Measurements from ENCODE around the gene SH3PXD2A. TPM values are rescaled to one million over a fixed set of nuclear protein-coding genes. Genes with fewer than 3 reads are reported as not detected.

Gene SH3PXD2A
- total and polyA plus RNA-seq, 4 donors, result 18.7 to 69.1 (median 42.5) TPM

DNA sequence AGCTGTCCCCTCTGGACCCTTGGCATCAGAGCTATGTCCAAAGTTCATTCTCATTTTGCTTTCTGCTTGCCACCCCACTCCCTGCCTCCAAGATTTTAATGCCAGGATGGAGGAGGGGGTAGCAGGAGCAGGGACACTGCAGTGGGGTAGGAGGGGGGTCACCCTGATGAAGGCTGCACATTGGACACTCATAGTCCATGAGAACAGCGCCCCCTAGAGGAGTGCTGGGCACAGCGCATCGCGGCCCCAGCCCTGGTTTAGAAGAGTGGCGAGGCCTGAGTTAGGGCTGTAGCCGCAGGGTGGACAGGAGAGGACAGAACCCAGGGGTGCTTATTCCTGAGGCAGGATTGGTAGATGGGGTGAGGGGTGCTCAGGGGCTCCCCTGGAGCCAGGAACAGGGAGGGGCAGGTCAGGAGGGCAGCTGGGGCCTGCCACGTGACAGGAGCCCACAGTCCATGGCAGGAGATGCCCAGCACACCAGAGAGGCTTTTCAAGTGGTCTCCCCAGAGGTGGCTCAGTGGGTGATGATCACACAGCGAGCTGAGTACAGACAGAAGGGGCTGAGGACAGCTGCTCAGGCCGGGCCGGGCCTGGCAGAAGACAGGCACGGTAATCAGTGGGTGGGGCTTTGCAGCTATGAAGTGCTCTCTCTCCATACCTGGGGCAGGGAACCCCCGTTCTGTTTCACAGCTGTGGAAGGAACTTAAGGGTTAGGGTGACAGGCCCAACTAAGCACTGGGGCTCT, 290.4 kb downstream of the SH3PXD2A start:
- Histone ChIP-seq H3K9me3 (ENCODE audit: control insufficient read depth, low read length) (peaks cover 3% of the 10 kb centered on the region), H3K27ac (ENCODE audit: low read depth in 1 of 2, low read length in 2 of 2) (no peak overlapping the region), H3K4me3 (ENCODE audit: low read length in 2 of 2) (no peak overlapping the region), H3K4me1 (ENCODE audit: control insufficient read depth in 1 of 2, insufficient read depth in 2 of 2, low read length in 2 of 2) (no peaks in the 10 kb centered on the region), H3K36me3 (ENCODE audit: control insufficient read depth in 1 of 2, insufficient read depth in 2 of 2, low read length in 1 of 2) (no peaks in the 10 kb centered on the region), H3K27me3 (ENCODE audit: control insufficient read depth in 1 of 2, insufficient read depth in 2 of 2, low read length in 1 of 2) (no peaks in the 10 kb centered on the region)
- 66 to 72% methylated on average over 12 of the region's 12 CpGs for WGBS, 2 donors
- DNase-seq (no peak), ATAC-seq (ENCODE audit: low FRiP score) (no peak)
- intact Hi-C loops (cut with DNase I), result no loop called here

DNA sequence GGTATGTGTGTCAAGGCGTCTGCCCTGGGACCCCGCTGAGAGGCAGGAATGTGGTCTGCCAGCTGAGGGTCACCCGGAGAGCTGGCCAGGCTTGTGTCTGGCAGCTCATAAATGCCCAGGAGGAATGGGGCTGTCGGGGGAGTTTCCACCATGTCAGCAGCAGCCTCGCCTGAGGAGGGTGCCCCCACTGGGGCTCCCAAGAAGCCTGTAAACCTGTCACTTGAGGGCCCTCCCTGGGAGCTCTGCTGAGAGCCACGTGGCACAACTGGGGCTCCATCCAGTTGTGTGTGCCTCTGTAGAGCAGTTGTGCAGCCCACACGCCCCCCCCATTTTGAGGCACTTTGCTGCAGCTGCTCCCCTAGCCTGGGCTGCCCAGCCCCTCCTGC, 291.3 kb downstream of the SH3PXD2A start:
- DNase-seq, result no peak
- no peak for ATAC-seq (ENCODE audit: low FRiP score)
- intact Hi-C loops (cut with DNase I), result no loop called here
- Histone ChIP-seq H3K4me3 (ENCODE audit: low read length in 2 of 2) (no peak overlapping the region), H3K27ac (ENCODE audit: low read depth in 1 of 2, low read length in 2 of 2) (no peak overlapping the region), H3K36me3 (ENCODE audit: control insufficient read depth in 1 of 2, insufficient read depth in 2 of 2, low read length in 1 of 2) (no peaks in the 10 kb centered on the region), H3K4me1 (ENCODE audit: control insufficient read depth in 1 of 2, insufficient read depth in 2 of 2, low read length in 2 of 2) (no peaks in the 10 kb centered on the region), H3K9me3 (ENCODE audit: control insufficient read depth, low read length) (peaks cover 3% of the 10 kb centered on the region), H3K27me3 (ENCODE audit: control insufficient read depth in 1 of 2, insufficient read depth in 2 of 2, low read length in 1 of 2) (no peaks in the 10 kb centered on the region)
- WGBS, 2 donors, result 23 to 34% methylated on average over 7 of the region's 7 CpGs

DNA sequence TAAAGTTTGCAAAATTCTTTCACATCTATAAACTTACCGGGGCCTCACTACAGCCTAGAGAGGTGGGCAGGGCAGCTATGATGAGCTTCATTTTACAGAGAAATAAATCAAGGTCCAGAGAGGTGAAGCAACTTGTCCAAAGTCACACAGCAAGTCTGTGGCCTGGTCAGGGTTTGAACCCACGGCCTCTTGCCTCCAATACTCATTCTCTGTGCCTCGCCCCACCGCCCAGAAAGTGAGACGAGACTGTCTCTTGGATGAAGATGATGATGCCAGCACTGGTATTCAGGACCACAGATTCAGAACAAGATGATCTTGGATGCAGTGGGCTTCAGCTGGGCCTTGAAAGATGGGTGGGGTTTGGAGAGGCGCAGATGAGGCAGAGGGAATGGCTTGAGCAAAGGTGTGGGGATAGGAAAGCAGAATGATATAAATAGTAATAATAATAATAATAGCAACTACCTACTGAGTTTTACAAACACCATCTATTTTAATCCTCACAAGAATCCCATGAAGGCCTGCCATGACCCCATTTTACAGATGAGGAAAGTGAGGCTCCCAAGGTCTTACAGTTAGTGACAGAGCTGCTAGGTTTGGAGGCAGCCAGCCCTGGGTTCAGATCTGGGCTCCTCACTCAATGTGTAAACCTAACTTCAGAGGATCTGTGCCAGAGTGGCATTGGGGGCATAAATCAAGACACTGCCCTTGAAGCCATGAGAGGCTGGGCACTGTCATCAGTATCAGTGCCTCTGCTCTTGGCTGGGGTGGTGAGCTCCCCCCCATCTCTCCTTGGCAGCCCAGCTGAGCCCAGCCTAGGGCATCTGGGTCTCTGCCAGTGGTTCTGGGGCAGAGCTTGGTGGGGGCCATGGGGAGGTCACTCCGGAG, 291.9 kb downstream of the SH3PXD2A start:
- DNase-seq (no peak), ATAC-seq (ENCODE audit: low FRiP score) (no peak)
- Histone ChIP-seq H3K36me3 (ENCODE audit: control insufficient read depth in 1 of 2, insufficient read depth in 2 of 2, low read length in 1 of 2) (no peaks in the 10 kb centered on the region), H3K27me3 (ENCODE audit: control insufficient read depth in 1 of 2, insufficient read depth in 2 of 2, low read length in 1 of 2) (no peaks in the 10 kb centered on the region), H3K4me3 (ENCODE audit: low read length in 2 of 2) (no peak overlapping the region), H3K4me1 (ENCODE audit: control insufficient read depth in 1 of 2, insufficient read depth in 2 of 2, low read length in 2 of 2) (no peaks in the 10 kb centered on the region), H3K9me3 (ENCODE audit: control insufficient read depth, low read length) (peaks cover 3% of the 10 kb centered on the region), H3K27ac (ENCODE audit: low read depth in 1 of 2, low read length in 2 of 2) (no peak overlapping the region)
- intact Hi-C loops (cut with DNase I), result no loop called here
- 82 to 83% methylated on average over 7 of the region's 7 CpGs for WGBS, 2 donors

- intact Hi-C loops (cut with DNase I), result no loop called here
- ATAC-seq (ENCODE audit: low FRiP score) (no peak), DNase-seq (no peak)
- no peak overlapping the region for H3K27ac ChIP-seq (ENCODE audit: low read depth in 1 of 2, low read length in 2 of 2)
- WGBS, 2 donors, result 82% methylated on average over 4 of the region's 4 CpGs
- H3K4me3 ChIP-seq (ENCODE audit: low read length in 2 of 2), result no peak overlapping the region
- no peaks in the 10 kb centered on the region for H3K27me3 ChIP-seq (ENCODE audit: control insufficient read depth in 1 of 2, insufficient read depth in 2 of 2, low read length in 1 of 2)
- peaks cover 3% of the 10 kb centered on the region for H3K9me3 ChIP-seq (ENCODE audit: control insufficient read depth, low read length)
- H3K4me1 ChIP-seq (ENCODE audit: control insufficient read depth in 1 of 2, insufficient read depth in 2 of 2, low read length in 2 of 2), result no peaks in the 10 kb centered on the region
- no peaks in the 10 kb centered on the region for H3K36me3 ChIP-seq (ENCODE audit: control insufficient read depth in 1 of 2, insufficient read depth in 2 of 2, low read length in 1 of 2)
These were observed 293.0 kb downstream of the SH3PXD2A start for GRCh38 chr10:103562383-103562782.

- DNase-seq (no peak), ATAC-seq (ENCODE audit: low FRiP score) (no peak)
- peaks cover 3% of the 10 kb centered on the region for H3K9me3 ChIP-seq (ENCODE audit: control insufficient read depth, low read length)
- H3K4me1 ChIP-seq (ENCODE audit: control insufficient read depth in 1 of 2, insufficient read depth in 2 of 2, low read length in 2 of 2), result no peaks in the 10 kb centered on the region
- no peak overlapping the region for H3K27ac ChIP-seq (ENCODE audit: low read depth in 1 of 2, low read length in 2 of 2)
- no peaks in the 10 kb centered on the region for H3K36me3 ChIP-seq (ENCODE audit: control insufficient read depth in 1 of 2, insufficient read depth in 2 of 2, low read length in 1 of 2)
- 79 to 82% methylated on average over 7 of the region's 7 CpGs for WGBS, 2 donors
- intact Hi-C loops (cut with DNase I), result no loop called here
- H3K4me3 ChIP-seq (ENCODE audit: low read length in 2 of 2), result no peak overlapping the region
- H3K27me3 ChIP-seq (ENCODE audit: control insufficient read depth in 1 of 2, insufficient read depth in 2 of 2, low read length in 1 of 2), result no peaks in the 10 kb centered on the region
These were observed 294.5 kb downstream of the SH3PXD2A start for GRCh38 chr10:103560886-103561285.

DNA sequence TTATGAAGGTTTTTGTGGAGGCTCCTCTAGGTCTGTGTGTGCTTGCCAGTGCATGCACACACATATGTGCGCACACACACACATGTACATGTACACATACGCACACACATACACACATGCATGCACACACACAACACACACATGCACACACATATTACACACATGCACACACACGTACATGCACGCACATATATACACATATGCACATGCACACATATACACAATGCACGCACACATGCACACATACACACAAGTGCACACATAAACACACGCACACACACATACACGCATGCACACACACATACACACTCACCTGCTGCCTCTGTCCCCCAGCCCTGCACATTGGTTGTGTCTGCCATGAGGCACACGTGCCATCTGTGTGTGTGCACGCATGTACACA, 295.6 kb downstream of the SH3PXD2A start:
- Histone ChIP-seq H3K4me3 (ENCODE audit: low read length in 2 of 2) (no peak overlapping the region), H3K27ac (ENCODE audit: low read depth in 1 of 2, low read length in 2 of 2) (no peak overlapping the region), H3K27me3 (ENCODE audit: control insufficient read depth in 1 of 2, insufficient read depth in 2 of 2, low read length in 1 of 2) (no peaks in the 10 kb centered on the region), H3K36me3 (ENCODE audit: control insufficient read depth in 1 of 2, insufficient read depth in 2 of 2, low read length in 1 of 2) (no peaks in the 10 kb centered on the region), H3K9me3 (ENCODE audit: control insufficient read depth, low read length) (peaks cover 3% of the 10 kb centered on the region), H3K4me1 (ENCODE audit: control insufficient read depth in 1 of 2, insufficient read depth in 2 of 2, low read length in 2 of 2) (no peaks in the 10 kb centered on the region)
- WGBS, 2 donors, result 75 to 80% methylated on average over 9 of the region's 9 CpGs
- DNase-seq (no peak), ATAC-seq (ENCODE audit: low FRiP score) (no peak)
- intact Hi-C loops (cut with DNase I), result no loop called here

DNA sequence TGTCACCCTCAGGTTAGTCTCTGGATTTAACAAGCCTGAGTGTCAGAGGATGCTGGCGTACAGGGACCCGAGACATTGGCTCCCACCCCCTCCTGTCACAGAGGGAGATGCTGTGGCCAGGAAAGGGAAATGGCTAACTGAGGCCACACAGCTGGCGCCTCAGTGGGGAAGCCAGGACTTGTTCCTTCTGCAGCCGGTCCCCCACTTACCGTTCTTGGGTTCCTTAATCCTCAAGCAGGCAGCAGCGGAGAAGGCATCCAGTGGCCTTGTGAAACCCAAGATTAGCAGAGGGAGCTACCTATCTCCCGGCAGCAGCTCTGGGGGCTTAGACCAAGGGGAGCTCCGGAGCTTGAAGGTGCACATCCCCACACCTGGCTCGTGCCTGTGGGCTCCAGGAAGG, 296.5 kb downstream of the SH3PXD2A start:
- no peak for ATAC-seq (ENCODE audit: low FRiP score)
- Histone ChIP-seq H3K27ac (ENCODE audit: low read depth in 1 of 2, low read length in 2 of 2) (no peak overlapping the region), H3K4me3 (ENCODE audit: low read length in 2 of 2) (no peak overlapping the region), H3K27me3 (ENCODE audit: control insufficient read depth in 1 of 2, insufficient read depth in 2 of 2, low read length in 1 of 2) (no peaks in the 10 kb centered on the region), H3K36me3 (ENCODE audit: control insufficient read depth in 1 of 2, insufficient read depth in 2 of 2, low read length in 1 of 2) (no peaks in the 10 kb centered on the region), H3K4me1 (ENCODE audit: control insufficient read depth in 1 of 2, insufficient read depth in 2 of 2, low read length in 2 of 2) (no peaks in the 10 kb centered on the region), H3K9me3 (ENCODE audit: control insufficient read depth, low read length) (peaks cover 3% of the 10 kb centered on the region)
- intact Hi-C loops (cut with DNase I), result no loop called here
- WGBS, 2 donors, result 85 to 88% methylated on average over 9 of the region's 9 CpGs
- no peak for DNase-seq

DNA sequence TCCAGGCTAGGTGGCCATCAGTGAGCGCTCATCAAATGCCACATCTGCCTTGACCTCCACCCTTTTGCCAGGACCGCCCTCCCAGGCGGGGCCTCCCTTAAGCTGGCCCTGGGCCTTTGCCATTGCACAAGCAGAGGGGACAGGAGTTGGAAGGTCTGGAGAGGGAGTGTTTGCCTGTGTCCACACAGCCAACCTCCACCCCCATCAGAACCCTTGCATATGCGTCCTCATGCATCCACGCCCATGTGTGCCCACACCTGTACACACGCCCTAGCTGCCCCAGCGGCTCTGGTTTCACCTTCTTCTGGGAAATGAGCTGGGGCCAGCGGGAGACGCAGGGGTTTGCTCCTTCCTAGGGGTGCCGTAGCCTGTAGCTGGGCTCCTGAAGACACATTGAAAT, 297.9 kb downstream of the SH3PXD2A start:
- no peak overlapping the region for H3K4me3 ChIP-seq (ENCODE audit: low read length in 2 of 2)
- H3K27ac ChIP-seq (ENCODE audit: low read depth in 1 of 2, low read length in 2 of 2), result no peak overlapping the region
- DNase-seq (no peak), ATAC-seq (ENCODE audit: low FRiP score) (no peak)
- WGBS, 2 donors, result 97 to 98% methylated on average over 10 of the region's 10 CpGs
- intact Hi-C loops (cut with DNase I), result no loop called here
- peaks cover 3% of the 10 kb centered on the region for H3K9me3 ChIP-seq (ENCODE audit: control insufficient read depth, low read length)
- no peaks in the 10 kb centered on the region for H3K4me1 ChIP-seq (ENCODE audit: control insufficient read depth in 1 of 2, insufficient read depth in 2 of 2, low read length in 2 of 2)
- no peaks in the 10 kb centered on the region for H3K27me3 ChIP-seq (ENCODE audit: control insufficient read depth in 1 of 2, insufficient read depth in 2 of 2, low read length in 1 of 2)
- no peaks in the 10 kb centered on the region for H3K36me3 ChIP-seq (ENCODE audit: control insufficient read depth in 1 of 2, insufficient read depth in 2 of 2, low read length in 1 of 2)

Measured in aorta (tissue), 5 donors.